Colon (tissue), 2 donors: Measurements from ENCODE around the gene TRAPPC4.
"Not testable (repeated sequence)": the region's sequence is repeated elsewhere in the genome, so short reads cannot be mapped to it uniquely, and the experiment has no call there.

Experiments used
- FAIRE-seq: peaks from 2 replicates; lab custom pipeline; 2012; peaks lifted over from hg19 to GRCh38; lab: Jason Lieb, UNC
- donor health status: control.
- donor health status: control.

The TRAPPC4 gene

GRCh38 chr11:119018074-119018938 lies at the start of gene TRAPPC4, which contains the start of gene RPS25:
TSS of gene TRAPPC4 (plus strand) at chr11:119018766. CDS start at chr11:119018796, 30 bp downstream.
TSS of gene RPS25 (minus strand) at chr11:119018343. CDS start at chr11:119018284, 59 bp downstream.
- no peak for FAIRE-seq

GRCh38 chr11:118969508-118969907 lies 49.1 kb upstream of the TRAPPC4 start:
- FAIRE-seq: not testable (repeated sequence)

GRCh38 chr11:118971646-118972045 lies 46.9 kb upstream of the TRAPPC4 start, which contains the start of gene FOXR1:
TSS of gene FOXR1 (plus strand) at chr11:118971761. CDS start at chr11:118971932, 171 bp downstream.
- no peak for FAIRE-seq

GRCh38 chr11:118973985-118974384 lies 44.6 kb upstream of the TRAPPC4 start:
- FAIRE-seq: no peak

GRCh38 chr11:118975771-118976709 lies 42.5 kb upstream of the TRAPPC4 start:
- FAIRE-seq: no peak

GRCh38 chr11:118979434-118979833 lies 39.1 kb upstream of the TRAPPC4 start:
- no peak for FAIRE-seq

GRCh38 chr11:118980191-118980881 lies 38.2 kb upstream of the TRAPPC4 start:
- FAIRE-seq: no peak

- not testable (repeated sequence) for FAIRE-seq
These were observed 34.2 kb upstream of the TRAPPC4 start for GRCh38 chr11:118984337-118984736.

- no peak for FAIRE-seq
These were observed 33.7 kb upstream of the TRAPPC4 start for GRCh38 chr11:118984825-118985224.

GRCh38 chr11:118988280-118988679 lies 30.3 kb upstream of the TRAPPC4 start:
- no peak for FAIRE-seq

- FAIRE-seq: not testable (repeated sequence)
These were observed 27.0 kb upstream of the TRAPPC4 start for GRCh38 chr11:118991486-118992038.

GRCh38 chr11:118996926-118997626 lies 21.5 kb upstream of the TRAPPC4 start:
- no peak for FAIRE-seq

GRCh38 chr11:118997627-118998387 lies 20.8 kb upstream of the TRAPPC4 start, which contains the start of gene CENATAC:
TSS of gene CENATAC (plus strand) at chr11:118998138. CDS start at chr11:118998198, 60 bp downstream.
- no peak for FAIRE-seq

GRCh38 chr11:118998388-118998717 lies 20.2 kb upstream of the TRAPPC4 start:
- no peak for FAIRE-seq

GRCh38 chr11:118998822-118999221 lies 19.7 kb upstream of the TRAPPC4 start:
- no peak for FAIRE-seq

- no peak for FAIRE-seq
These were observed 17.7 kb upstream of the TRAPPC4 start for GRCh38 chr11:119000906-119001305.

- no peak for FAIRE-seq
These were observed 11.9 kb upstream of the TRAPPC4 start for GRCh38 chr11:119006656-119007055.

- no peak for FAIRE-seq
These were observed 7.0 kb upstream of the TRAPPC4 start for GRCh38 chr11:119011476-119012053.

GRCh38 chr11:119012629-119013170 lies 5.9 kb upstream of the TRAPPC4 start:
- FAIRE-seq: no peak
